Parathyroid adenoma (tissue), 2 donors: ENCODE results near the gene FFAR3.

Source experiments
- H2AFZ ChIP-seq: fragments of 300-600 bp; sonication (generic); one replicate; pipeline ENCODE4 v1.7.0; 2017; ENCODE audit warnings: antibody characterized with exemption, mild to moderate bottlenecking
- H3K27ac ChIP-seq: fragments of 300-600 bp; sonication (generic); one replicate; pipeline ENCODE4 v1.7.0; 2017
- H3K27me3 ChIP-seq: fragments of 300-600 bp; sonication (generic); one replicate; pipeline ENCODE4 v1.7.0; 2017; ENCODE audit warnings: low read length; ENCODE audit not compliant: control insufficient read depth, insufficient read depth
- H3K36me3 ChIP-seq: fragments of 300-600 bp; sonication (generic); one replicate; pipeline ENCODE4 v1.7.0; 2017; ENCODE audit warnings: low read length; ENCODE audit not compliant: control insufficient read depth, insufficient read depth
- H3K4me1 ChIP-seq: fragments of 300-600 bp; sonication (generic); one replicate; pipeline ENCODE4 v1.7.0; 2017; ENCODE audit warnings: control low read depth
- H3K4me2 ChIP-seq: fragments of 300-600 bp; sonication (generic); one replicate; pipeline ENCODE4 v1.7.0; 2017; ENCODE audit warnings: low read length
- H3K4me3 ChIP-seq: fragments of 300-600 bp; sonication (generic); one replicate; pipeline ENCODE4 v1.7.0; 2017; ENCODE audit warnings: low read depth, low read length
- H3K79me2 ChIP-seq: fragments of 300-600 bp; sonication (generic); one replicate; pipeline ENCODE4 v1.7.0; 2017; ENCODE audit warnings: control low read depth
- H3K9ac ChIP-seq: fragments of 300-600 bp; sonication (generic); one replicate; pipeline ENCODE4 v1.7.0; 2017; ENCODE audit warnings: mild to moderate bottlenecking
- H3K9me3 ChIP-seq: fragments of 300-600 bp; sonication (generic); one replicate; pipeline ENCODE4 v1.7.0; 2017; ENCODE audit warnings: low read length; ENCODE audit not compliant: control insufficient read depth
- TF ChIP-seq, protein P1 (sequence below): fragments of 300-600 bp; sonication (generic); IDR thresholded peaks from one replicate; pipeline ENCODE4 v1.7.0; 2017; ENCODE audit warnings: antibody characterized with exemption, mild to moderate bottlenecking
- donor health status: primary hyperparathyroidism.

FFAR3 gene

DNA sequence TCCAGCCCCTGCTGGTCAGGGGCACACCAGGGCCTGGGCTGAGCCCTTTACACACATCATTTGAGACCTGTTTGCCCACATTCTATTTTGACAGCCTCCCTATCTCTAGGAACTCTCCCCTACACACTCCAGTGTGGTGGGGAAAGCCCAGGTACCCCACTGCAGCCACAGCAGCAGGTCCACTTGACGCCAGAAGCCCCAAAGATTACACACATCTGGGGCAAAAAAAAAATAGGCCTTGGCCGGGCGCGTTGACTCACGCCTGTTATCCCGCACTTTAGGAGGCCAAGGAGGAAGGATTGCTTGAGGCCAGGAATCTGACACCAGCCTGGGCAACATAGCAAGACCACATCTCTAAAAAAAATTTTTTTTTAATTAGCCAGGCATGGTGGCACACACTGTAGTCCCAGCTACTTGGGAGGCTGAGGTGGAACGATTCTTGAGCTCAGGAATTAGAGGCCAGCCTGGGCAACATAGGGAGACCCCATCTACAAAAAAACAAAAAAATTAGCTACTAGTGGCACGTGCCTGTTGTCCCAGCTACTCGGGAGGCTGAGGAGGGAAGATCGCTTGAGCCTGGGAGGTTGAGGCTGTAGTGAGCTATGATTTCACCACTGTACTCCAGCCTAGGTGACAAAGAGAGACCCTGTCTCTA, 47.3 kb upstream of the FFAR3 start:
- Histone ChIP-seq H3K9ac (no peak overlapping the region), H3K4me2 (no peak overlapping the region), H3K36me3 (no peaks in the 10 kb centered on the region), H3K4me1 (no peaks in the 10 kb centered on the region), H3K27ac (no peak overlapping the region), H2AFZ (no peak overlapping the region), H3K27me3 (no peaks in the 10 kb centered on the region), H3K4me3 (no peak overlapping the region), H3K79me2 (no peaks in the 10 kb centered on the region), H3K9me3 (no peaks in the 10 kb centered on the region)
- TF ChIP-seq, protein P1, sequence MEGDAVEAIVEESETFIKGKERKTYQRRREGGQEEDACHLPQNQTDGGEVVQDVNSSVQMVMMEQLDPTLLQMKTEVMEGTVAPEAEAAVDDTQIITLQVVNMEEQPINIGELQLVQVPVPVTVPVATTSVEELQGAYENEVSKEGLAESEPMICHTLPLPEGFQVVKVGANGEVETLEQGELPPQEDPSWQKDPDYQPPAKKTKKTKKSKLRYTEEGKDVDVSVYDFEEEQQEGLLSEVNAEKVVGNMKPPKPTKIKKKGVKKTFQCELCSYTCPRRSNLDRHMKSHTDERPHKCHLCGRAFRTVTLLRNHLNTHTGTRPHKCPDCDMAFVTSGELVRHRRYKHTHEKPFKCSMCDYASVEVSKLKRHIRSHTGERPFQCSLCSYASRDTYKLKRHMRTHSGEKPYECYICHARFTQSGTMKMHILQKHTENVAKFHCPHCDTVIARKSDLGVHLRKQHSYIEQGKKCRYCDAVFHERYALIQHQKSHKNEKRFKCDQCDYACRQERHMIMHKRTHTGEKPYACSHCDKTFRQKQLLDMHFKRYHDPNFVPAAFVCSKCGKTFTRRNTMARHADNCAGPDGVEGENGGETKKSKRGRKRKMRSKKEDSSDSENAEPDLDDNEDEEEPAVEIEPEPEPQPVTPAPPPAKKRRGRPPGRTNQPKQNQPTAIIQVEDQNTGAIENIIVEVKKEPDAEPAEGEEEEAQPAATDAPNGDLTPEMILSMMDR: no peak

DNA sequence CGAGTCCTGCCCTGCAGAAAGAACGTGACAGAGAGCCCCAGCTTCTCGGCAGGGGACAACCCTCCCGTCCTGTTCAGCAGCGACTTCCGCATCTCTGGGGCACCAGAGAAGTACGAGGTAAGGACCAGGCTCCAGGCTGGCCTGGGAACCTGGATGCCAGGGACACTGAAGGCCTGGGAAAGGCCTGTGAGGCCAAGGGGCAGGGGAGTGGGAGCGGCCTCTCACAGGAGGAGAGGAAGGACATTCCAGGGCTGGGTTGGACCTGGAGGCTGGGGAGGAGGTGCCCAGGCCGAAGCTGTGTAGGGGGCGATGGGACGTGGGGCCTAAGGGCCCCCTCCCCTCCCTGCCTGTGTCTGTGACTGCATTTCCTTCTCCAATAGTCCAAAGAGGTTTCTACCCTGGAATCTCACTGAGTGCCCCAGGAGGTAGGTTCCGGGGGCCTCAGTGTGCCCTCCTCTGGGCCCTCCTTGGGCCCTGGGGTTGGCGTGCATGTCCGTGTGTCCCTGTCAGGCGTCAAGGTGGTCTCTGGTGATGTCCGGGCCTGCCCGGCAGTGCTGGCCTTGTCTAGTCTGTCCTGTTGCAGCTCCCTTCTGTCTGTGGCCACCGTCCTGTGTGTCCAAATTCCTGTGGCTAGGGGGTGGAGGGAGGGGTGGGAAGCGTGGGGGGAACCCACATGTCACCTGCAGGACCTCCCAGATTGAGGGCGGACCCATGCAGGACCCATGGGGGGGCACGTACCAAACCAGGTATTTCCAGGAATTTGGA, 46.2 kb upstream of the FFAR3 start:
- Histone ChIP-seq H3K79me2 (no peaks in the 10 kb centered on the region), H2AFZ (no peak overlapping the region), H3K4me2 (no peak overlapping the region), H3K27ac (no peak overlapping the region), H3K36me3 (no peaks in the 10 kb centered on the region), H3K27me3 (no peaks in the 10 kb centered on the region), H3K9me3 (no peaks in the 10 kb centered on the region), H3K4me1 (no peaks in the 10 kb centered on the region), H3K9ac (no peak overlapping the region), H3K4me3 (no peak overlapping the region)
- TF ChIP-seq, protein P1: no peak

DNA sequence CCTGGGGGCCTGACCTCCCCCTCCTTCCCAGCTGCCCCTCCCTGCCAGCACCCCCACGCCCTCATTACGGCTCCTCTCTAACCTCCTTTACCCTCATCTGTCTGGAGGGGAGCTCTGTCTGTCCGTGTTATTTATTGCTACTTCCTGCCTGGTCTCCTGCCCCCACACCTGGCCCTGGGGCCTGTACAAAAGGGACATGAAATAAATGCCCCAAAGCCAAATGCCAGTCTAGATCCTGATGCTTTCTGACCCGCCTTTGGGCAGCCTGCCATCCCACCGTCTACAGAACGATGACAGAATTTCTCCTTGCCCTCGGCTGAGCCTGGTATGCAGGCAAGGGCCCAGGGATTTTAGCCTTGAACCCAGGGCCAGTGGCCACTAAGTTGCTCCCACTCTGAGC, 44.7 kb upstream of the FFAR3 start:
- Histone ChIP-seq H3K9ac (no peak overlapping the region), H3K4me2 (no peak overlapping the region), H3K4me3 (no peak overlapping the region), H3K9me3 (no peaks in the 10 kb centered on the region), H3K36me3 (no peaks in the 10 kb centered on the region), H3K27ac (no peak overlapping the region), H3K79me2 (no peaks in the 10 kb centered on the region), H3K27me3 (no peaks in the 10 kb centered on the region), H2AFZ (no peak overlapping the region), H3K4me1 (no peaks in the 10 kb centered on the region)
- TF ChIP-seq, protein P1: no peak

DNA sequence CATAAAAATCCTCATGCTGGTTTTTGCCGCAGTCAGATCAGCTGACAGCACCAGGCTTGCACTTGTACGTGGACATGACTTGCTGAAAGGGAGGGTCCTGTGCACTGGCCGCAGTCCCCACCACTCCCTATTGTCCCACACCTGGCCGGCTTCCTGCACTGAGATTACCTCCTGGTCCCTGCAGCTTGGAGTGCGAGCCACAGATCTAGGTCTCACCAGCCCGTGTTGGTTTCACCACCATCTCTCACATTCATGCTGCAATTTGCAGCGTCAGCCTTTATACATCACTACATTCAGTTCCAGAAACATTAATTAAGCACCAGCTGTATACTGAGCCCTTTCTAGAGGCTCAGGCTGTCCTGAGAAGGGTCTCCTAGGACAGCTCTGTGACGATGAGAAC, 44.2 kb upstream of the FFAR3 start:
- Histone ChIP-seq H3K9ac (no peak overlapping the region), H3K4me3 (no peak overlapping the region), H2AFZ (no peak overlapping the region), H3K27ac (no peak overlapping the region), H3K9me3 (no peaks in the 10 kb centered on the region), H3K79me2 (no peaks in the 10 kb centered on the region), H3K36me3 (no peaks in the 10 kb centered on the region), H3K27me3 (no peaks in the 10 kb centered on the region), H3K4me2 (no peak overlapping the region), H3K4me1 (no peaks in the 10 kb centered on the region)
- TF ChIP-seq, protein P1: no peak
